Muscle of arm (tissue), 12 donors: Measurements from ENCODE around the gene SLC4A3. TPM values are rescaled to one million over a fixed set of nuclear protein-coding genes. Genes with fewer than 3 reads are reported as not detected.
"Not testable (repeated sequence)": the region's sequence is repeated elsewhere in the genome, so short reads cannot be mapped to it uniquely, and the experiment has no call there.

Experiments used
- DNase-seq: peaks from one replicate; pipeline ENCODE4 v3.0.0-alpha.2; 2013
- polyA plus RNA-seq, 12 donors: library from polyadenylated mRNA; unstranded; fragments of 120-200 nt; gene quantifications; one replicate each; pipeline ENCODE4 v1.2.1, GENCODE V29; 2013; ENCODE audit not compliant: insufficient read length in 12 of 12

SLC4A3 gene
- polyA plus RNA-seq, 12 donors: 4.2 to 15.2 (median 7.8) TPM; not detected in 1

GRCh38 chr2:219676586-219676985 lies 49.2 kb downstream of the SLC4A3 start:
- DNase-seq: no peak

GRCh38 chr2:219679041-219679440 lies 51.6 kb downstream of the SLC4A3 start:
- no peak for DNase-seq

GRCh38 chr2:219679571-219679970 lies 52.1 kb downstream of the SLC4A3 start:
- DNase-seq: no peak

GRCh38 chr2:219680958-219681693 lies 53.7 kb downstream of the SLC4A3 start:
- DNase-seq: no peak

GRCh38 chr2:219681694-219682300 lies 54.4 kb downstream of the SLC4A3 start:
- no peak for DNase-seq

- DNase-seq: not testable (repeated sequence)
These were observed 56.0 kb downstream of the SLC4A3 start for GRCh38 chr2:219683474-219683873.

- no peak for DNase-seq
These were observed 57.6 kb downstream of the SLC4A3 start for GRCh38 chr2:219684721-219685689.

GRCh38 chr2:219687272-219687671 lies 59.8 kb downstream of the SLC4A3 start:
- no peak for DNase-seq

- no peak for DNase-seq
These were observed 60.6 kb downstream of the SLC4A3 start for GRCh38 chr2:219687882-219688559.

GRCh38 chr2:219688560-219689445 lies 61.4 kb downstream of the SLC4A3 start:
- no peak for DNase-seq

GRCh38 chr2:219689676-219690628 lies 62.5 kb downstream of the SLC4A3 start:
- peak; percentile 79 for DNase-seq

GRCh38 chr2:219691571-219691970 lies 64.1 kb downstream of the SLC4A3 start:
- no peak for DNase-seq

Other genes starting within 250 kb of the SLC4A3 start
- 10 to 100 TPM in 11 of 12 donors, not detected in 1; 25.7 to 53.3 (median 34.3) TPM for gene DNPEP, start 239.7 kb upstream of the SLC4A3 start, polyA plus RNA-seq
- 1,000 to 10,000 TPM; 1,983 to 5,935 (median 4,188) TPM for gene DES, start 209.3 kb upstream of the SLC4A3 start, polyA plus RNA-seq
- 100 to 1,000 TPM in 8 of 12 donors, 10 to 100 TPM in 4; 61.4 to 251 (median 156) TPM for gene SPEG, start 192.8 kb upstream of the SLC4A3 start, polyA plus RNA-seq
- gene GMPPA, start 128.7 kb upstream of the SLC4A3 start, polyA plus RNA-seq: 10 to 100 TPM in 11 of 12 donors, not detected in 1; 18.5 to 82.8 (median 25.4) TPM
- 1 to 10 TPM in 1 of 12 donors, under 1 TPM in 9, not detected in 2; 0.24 to 1.1 (median 0.48) TPM for gene ASIC4, start 113.1 kb upstream of the SLC4A3 start, polyA plus RNA-seq
- gene CHPF, start 83.8 kb upstream of the SLC4A3 start, polyA plus RNA-seq: 100 to 1,000 TPM in 1 of 12 donors, 10 to 100 TPM in 10, not detected in 1; 33.4 to 111 (median 41.4) TPM
- gene TMEM198, start 83.6 kb upstream of the SLC4A3 start, polyA plus RNA-seq: 1 to 10 TPM in 11 of 12 donors, not detected in 1; 1.6 to 4.8 (median 2.4) TPM
- 100 to 1,000 TPM in 10 of 12 donors, 10 to 100 TPM in 1, not detected in 1; 93.2 to 179 (median 118) TPM for gene OBSL1, start 56.1 kb upstream of the SLC4A3 start, polyA plus RNA-seq
- gene INHA, start 55.3 kb upstream of the SLC4A3 start, polyA plus RNA-seq: 1 to 10 TPM in 5 of 12 donors, under 1 TPM in 5, not detected in 2; 0.28 to 1.5 (median 0.97) TPM
- 10 to 100 TPM in 11 of 12 donors, not detected in 1; 10.8 to 22.0 (median 14.2) TPM for gene STK11IP, start 29.8 kb upstream of the SLC4A3 start, polyA plus RNA-seq